Stimulated activated naive CD8-positive, alpha-beta T cell treated with anti-CD3 and anti-CD28 coated beads, Interleukin-15, Interleukin-2, amounts not matched to agents 100 ng/mL and 50 ng/mL, for 24 hours (primary cell): ENCODE results near the gene NACC1.

Experiments used
- H3K27ac Mint-ChIP-seq: one replicate; pipeline ENCODE4 v1.8.0; 2021; ENCODE audit warnings: mild to moderate bottlenecking, mixed read lengths
- H3K27me3 Mint-ChIP-seq: one replicate; pipeline ENCODE4 v1.8.0; 2021; ENCODE audit warnings: mixed read lengths
- H3K36me3 Mint-ChIP-seq: one replicate; pipeline ENCODE4 v1.8.0; 2021; ENCODE audit warnings: low read depth, mixed read lengths
- H3K4me1 Mint-ChIP-seq: one replicate; pipeline ENCODE4 v1.8.0; 2021; ENCODE audit warnings: low read depth, mixed read lengths
- H3K4me3 Mint-ChIP-seq: one replicate; pipeline ENCODE4 v1.8.0; 2021; ENCODE audit warnings: mild to moderate bottlenecking, mixed read lengths
- H3K9me3 Mint-ChIP-seq: one replicate; pipeline ENCODE4 v1.8.0; 2021; ENCODE audit warnings: mixed read lengths

NACC1 gene

GRCh38 chr19:13093407-13094105 lies 24.5 kb upstream of the NACC1 start:
- Mint-ChIP-seq H3K36me3 (no peaks in the 10 kb centered on the region), H3K4me3 (no peak overlapping the region), H3K27ac (no peak overlapping the region), H3K4me1 (peaks cover 31% of the 10 kb centered on the region), H3K9me3 (no peaks in the 10 kb centered on the region), H3K27me3 (peaks cover 21% of the 10 kb centered on the region)

- H3K9me3 Mint-ChIP-seq: no peaks in the 10 kb centered on the region
- no peak overlapping the region for H3K27ac Mint-ChIP-seq
- peaks cover 23% of the 10 kb centered on the region for H3K27me3 Mint-ChIP-seq
- no peaks in the 10 kb centered on the region for H3K36me3 Mint-ChIP-seq
- H3K4me1 Mint-ChIP-seq: peaks cover 35% of the 10 kb centered on the region
- no peak overlapping the region for H3K4me3 Mint-ChIP-seq
Observed at GRCh38 chr19:13094106-13094504, 24.0 kb upstream of the NACC1 start.

- H3K4me1 Mint-ChIP-seq: peaks cover 42% of the 10 kb centered on the region
- no peak overlapping the region for H3K27ac Mint-ChIP-seq
- H3K4me3 Mint-ChIP-seq: no peak overlapping the region
- peaks cover 2% of the 10 kb centered on the region for H3K36me3 Mint-ChIP-seq
- H3K27me3 Mint-ChIP-seq: peaks cover 25% of the 10 kb centered on the region
- no peaks in the 10 kb centered on the region for H3K9me3 Mint-ChIP-seq
Observed at GRCh38 chr19:13094771-13095392, 23.2 kb upstream of the NACC1 start.

GRCh38 chr19:13095393-13095784 lies 22.7 kb upstream of the NACC1 start:
- Mint-ChIP-seq H3K36me3 (peaks cover 7% of the 10 kb centered on the region), H3K27me3 (peaks cover 25% of the 10 kb centered on the region), H3K27ac (no peak overlapping the region), H3K9me3 (no peaks in the 10 kb centered on the region), H3K4me1 (peaks cover 47% of the 10 kb centered on the region), H3K4me3 (peak overlapping the region; percentile 73)

- Mint-ChIP-seq H3K4me3 (peak overlapping the region; percentile 73), H3K4me1 (peaks cover 50% of the 10 kb centered on the region), H3K9me3 (no peaks in the 10 kb centered on the region), H3K27ac (no peak overlapping the region), H3K36me3 (peaks cover 7% of the 10 kb centered on the region), H3K27me3 (peaks cover 25% of the 10 kb centered on the region)
Observed at GRCh38 chr19:13095934-13096927, 21.8 kb upstream of the NACC1 start.

GRCh38 chr19:13097033-13097462 lies 21.0 kb upstream of the NACC1 start:
- Mint-ChIP-seq H3K4me1 (peaks cover 58% of the 10 kb centered on the region), H3K27ac (peak overlapping the region; percentile 46), H3K9me3 (no peaks in the 10 kb centered on the region), H3K36me3 (peaks cover 7% of the 10 kb centered on the region), H3K4me3 (peak overlapping the region; percentile 67), H3K27me3 (peaks cover 25% of the 10 kb centered on the region)

- no peak overlapping the region for H3K27ac Mint-ChIP-seq
- no peaks in the 10 kb centered on the region for H3K9me3 Mint-ChIP-seq
- H3K27me3 Mint-ChIP-seq: peaks cover 25% of the 10 kb centered on the region
- peak overlapping the region; percentile 67 for H3K4me3 Mint-ChIP-seq
- H3K4me1 Mint-ChIP-seq: peaks cover 61% of the 10 kb centered on the region
- peaks cover 7% of the 10 kb centered on the region for H3K36me3 Mint-ChIP-seq
Observed at GRCh38 chr19:13097463-13098258, 20.4 kb upstream of the NACC1 start.

GRCh38 chr19:13098277-13099072 lies 19.6 kb upstream of the NACC1 start:
- Mint-ChIP-seq H3K27me3 (peaks cover 25% of the 10 kb centered on the region), H3K27ac (peak overlapping the region; percentile 81), H3K36me3 (peaks cover 7% of the 10 kb centered on the region), H3K4me1 (peaks cover 66% of the 10 kb centered on the region), H3K9me3 (no peaks in the 10 kb centered on the region), H3K4me3 (peak overlapping the region; percentile 62)

- Mint-ChIP-seq H3K4me1 (peaks cover 69% of the 10 kb centered on the region), H3K27me3 (peaks cover 25% of the 10 kb centered on the region), H3K4me3 (peak overlapping the region; percentile 73), H3K27ac (peak overlapping the region; percentile 96), H3K9me3 (no peaks in the 10 kb centered on the region), H3K36me3 (peaks cover 7% of the 10 kb centered on the region)
Observed at GRCh38 chr19:13099073-13099999, 18.7 kb upstream of the NACC1 start.

GRCh38 chr19:13100031-13100588 lies 18.0 kb upstream of the NACC1 start:
- H3K27me3 Mint-ChIP-seq: peaks cover 20% of the 10 kb centered on the region
- peak overlapping the region; percentile 73 for H3K4me3 Mint-ChIP-seq
- H3K36me3 Mint-ChIP-seq: peaks cover 7% of the 10 kb centered on the region
- H3K9me3 Mint-ChIP-seq: no peaks in the 10 kb centered on the region
- H3K27ac Mint-ChIP-seq: peak overlapping the region; percentile 96
- peaks cover 71% of the 10 kb centered on the region for H3K4me1 Mint-ChIP-seq

GRCh38 chr19:13100841-13101589 lies 17.0 kb upstream of the NACC1 start:
- Mint-ChIP-seq H3K36me3 (peaks cover 8% of the 10 kb centered on the region), H3K27me3 (peaks cover 16% of the 10 kb centered on the region), H3K4me3 (peak overlapping the region; percentile 75), H3K27ac (no peak overlapping the region), H3K4me1 (peaks cover 73% of the 10 kb centered on the region), H3K9me3 (no peaks in the 10 kb centered on the region)
